HL-60 (cell line): ENCODE results near the gene FRAS1.

Source experiments
- GABPA ChIP-seq: IDR thresholded peaks from 2 replicates; pipeline ENCODE4 v1.6.1; 2012; ENCODE audit warnings: low read depth
- POLR2AphosphoS5 ChIP-seq: IDR thresholded peaks from 2 replicates; pipeline ENCODE4 v1.6.1; 2012; ENCODE audit warnings: low read depth
- SPI1 ChIP-seq: IDR thresholded peaks from 2 replicates; pipeline ENCODE4 v1.6.1; 2012; ENCODE audit warnings: low read depth, mild to moderate bottlenecking, borderline replicate concordance
- TF ChIP-seq, protein P1 (sequence below): IDR thresholded peaks from one replicate; pipeline ENCODE4 v1.5.1; 2011; ENCODE audit warnings: low read length, control low read depth, inconsistent platforms; ENCODE audit not compliant: insufficient read depth
- TF ChIP-seq, protein P2 (sequence below): IDR thresholded peaks from 2 replicates; pipeline ENCODE4 v1.6.1; 2012; ENCODE audit warnings: low read depth; ENCODE audit not compliant: insufficient replicate concordance

DNA sequence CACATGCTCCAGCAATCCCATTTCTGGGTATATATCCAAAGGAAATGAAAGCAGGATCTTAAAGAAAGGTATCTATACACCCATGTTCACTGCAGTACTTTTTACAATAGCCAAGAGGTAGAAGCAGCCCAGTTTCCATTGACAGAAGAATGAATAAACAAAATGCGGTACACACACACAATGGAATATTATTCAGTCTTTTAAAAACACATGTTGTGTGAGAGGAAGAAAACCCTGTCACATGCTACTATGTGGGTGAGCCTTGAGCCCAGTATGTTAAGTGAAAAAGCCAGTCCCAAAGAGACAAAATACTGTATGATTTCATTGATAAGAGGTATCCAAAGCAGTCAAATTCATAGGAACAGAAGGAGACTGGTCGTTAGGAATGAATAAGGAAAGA lies 500.7 kb downstream of the FRAS1 start:
- TF ChIP-seq, protein P1, sequence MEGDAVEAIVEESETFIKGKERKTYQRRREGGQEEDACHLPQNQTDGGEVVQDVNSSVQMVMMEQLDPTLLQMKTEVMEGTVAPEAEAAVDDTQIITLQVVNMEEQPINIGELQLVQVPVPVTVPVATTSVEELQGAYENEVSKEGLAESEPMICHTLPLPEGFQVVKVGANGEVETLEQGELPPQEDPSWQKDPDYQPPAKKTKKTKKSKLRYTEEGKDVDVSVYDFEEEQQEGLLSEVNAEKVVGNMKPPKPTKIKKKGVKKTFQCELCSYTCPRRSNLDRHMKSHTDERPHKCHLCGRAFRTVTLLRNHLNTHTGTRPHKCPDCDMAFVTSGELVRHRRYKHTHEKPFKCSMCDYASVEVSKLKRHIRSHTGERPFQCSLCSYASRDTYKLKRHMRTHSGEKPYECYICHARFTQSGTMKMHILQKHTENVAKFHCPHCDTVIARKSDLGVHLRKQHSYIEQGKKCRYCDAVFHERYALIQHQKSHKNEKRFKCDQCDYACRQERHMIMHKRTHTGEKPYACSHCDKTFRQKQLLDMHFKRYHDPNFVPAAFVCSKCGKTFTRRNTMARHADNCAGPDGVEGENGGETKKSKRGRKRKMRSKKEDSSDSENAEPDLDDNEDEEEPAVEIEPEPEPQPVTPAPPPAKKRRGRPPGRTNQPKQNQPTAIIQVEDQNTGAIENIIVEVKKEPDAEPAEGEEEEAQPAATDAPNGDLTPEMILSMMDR = no peak
- TF ChIP-seq, protein P2, sequence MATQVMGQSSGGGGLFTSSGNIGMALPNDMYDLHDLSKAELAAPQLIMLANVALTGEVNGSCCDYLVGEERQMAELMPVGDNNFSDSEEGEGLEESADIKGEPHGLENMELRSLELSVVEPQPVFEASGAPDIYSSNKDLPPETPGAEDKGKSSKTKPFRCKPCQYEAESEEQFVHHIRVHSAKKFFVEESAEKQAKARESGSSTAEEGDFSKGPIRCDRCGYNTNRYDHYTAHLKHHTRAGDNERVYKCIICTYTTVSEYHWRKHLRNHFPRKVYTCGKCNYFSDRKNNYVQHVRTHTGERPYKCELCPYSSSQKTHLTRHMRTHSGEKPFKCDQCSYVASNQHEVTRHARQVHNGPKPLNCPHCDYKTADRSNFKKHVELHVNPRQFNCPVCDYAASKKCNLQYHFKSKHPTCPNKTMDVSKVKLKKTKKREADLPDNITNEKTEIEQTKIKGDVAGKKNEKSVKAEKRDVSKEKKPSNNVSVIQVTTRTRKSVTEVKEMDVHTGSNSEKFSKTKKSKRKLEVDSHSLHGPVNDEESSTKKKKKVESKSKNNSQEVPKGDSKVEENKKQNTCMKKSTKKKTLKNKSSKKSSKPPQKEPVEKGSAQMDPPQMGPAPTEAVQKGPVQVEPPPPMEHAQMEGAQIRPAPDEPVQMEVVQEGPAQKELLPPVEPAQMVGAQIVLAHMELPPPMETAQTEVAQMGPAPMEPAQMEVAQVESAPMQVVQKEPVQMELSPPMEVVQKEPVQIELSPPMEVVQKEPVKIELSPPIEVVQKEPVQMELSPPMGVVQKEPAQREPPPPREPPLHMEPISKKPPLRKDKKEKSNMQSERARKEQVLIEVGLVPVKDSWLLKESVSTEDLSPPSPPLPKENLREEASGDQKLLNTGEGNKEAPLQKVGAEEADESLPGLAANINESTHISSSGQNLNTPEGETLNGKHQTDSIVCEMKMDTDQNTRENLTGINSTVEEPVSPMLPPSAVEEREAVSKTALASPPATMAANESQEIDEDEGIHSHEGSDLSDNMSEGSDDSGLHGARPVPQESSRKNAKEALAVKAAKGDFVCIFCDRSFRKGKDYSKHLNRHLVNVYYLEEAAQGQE = no peak
- no peak for TF ChIP-seq POLR2AphosphoS5
- TF ChIP-seq GABPA = no peak
- TF ChIP-seq SPI1 = no peak
